HS-5 (cell line): Measurements from ENCODE around the gene SLC23A1.
"Not testable (repeated sequence)": the region's sequence is repeated elsewhere in the genome, so short reads cannot be mapped to it uniquely, and the experiment has no call there.

Experiments used
- DNase-seq: peaks from one replicate; pipeline ENCODE4 v3.0.0-alpha.2; 2012; ENCODE audit warnings: low read depth

The SLC23A1 gene

GRCh38 chr5:139389701-139390638, 6.9 kb upstream of the SLC23A1 start, which contains the start of gene MZB1:
MZB1 (minus strand) TSS chr5:139389913; CDS start chr5:139389856, 57 bp downstream.
- DNase-seq: no peak

- no peak for DNase-seq
These were observed 5.2 kb upstream of the SLC23A1 start for GRCh38 chr5:139388198-139388821.

GRCh38 chr5:139387611-139388197, 4.6 kb upstream of the SLC23A1 start:
- DNase-seq: no peak

GRCh38 chr5:139386956-139387355, 3.9 kb upstream of the SLC23A1 start:
- not testable (repeated sequence) for DNase-seq

GRCh38 chr5:139386050-139386438, 2.9 kb upstream of the SLC23A1 start:
- no peak for DNase-seq

GRCh38 chr5:139385061-139386049, 2.3 kb upstream of the SLC23A1 start:
- no peak for DNase-seq

GRCh38 chr5:139384591-139385051, 1.5 kb upstream of the SLC23A1 start:
- no peak for DNase-seq

- no peak for DNase-seq
These were observed 995 bp upstream of the SLC23A1 start for GRCh38 chr5:139383993-139384590.

GRCh38 chr5:139382807-139383206, 290 bp downstream of the SLC23A1 start:
- DNase-seq: no peak

GRCh38 chr5:139381837-139382761, 998 bp downstream of the SLC23A1 start:
- DNase-seq: no peak

- no peak for DNase-seq
These were observed 3.3 kb downstream of the SLC23A1 start for GRCh38 chr5:139379626-139380449.

GRCh38 chr5:139378941-139379361, 4.1 kb downstream of the SLC23A1 start:
- DNase-seq: no peak

GRCh38 chr5:139378101-139378825, 4.8 kb downstream of the SLC23A1 start:
- no peak for DNase-seq

GRCh38 chr5:139377226-139377625, 5.9 kb downstream of the SLC23A1 start:
- DNase-seq: no peak

- DNase-seq: no peak
These were observed 6.7 kb downstream of the SLC23A1 start for GRCh38 chr5:139376364-139376763.

- no peak for DNase-seq
These were observed 8.2 kb downstream of the SLC23A1 start for GRCh38 chr5:139374909-139375308.

GRCh38 chr5:139371482-139372435, 11.3 kb downstream of the SLC23A1 start:
- no peak for DNase-seq
